Measurements from ENCODE around the gene GNL2.

The GNL2 gene

GRCh38 chr1:37622131-37622530 is 26.4 kb upstream of the GNL2 start:
- no peak for TF ChIP-seq CTCF (IDR thresholded peaks at IDR 0.05; ENCODE audit: low read depth, low read length, missing control alignments)
- no peak for DNase-seq (ENCODE audit: low read depth)
- no peak overlapping the region for H3K4me3 ChIP-seq (ENCODE audit: low read depth, low read length)

- H3K4me3 ChIP-seq (ENCODE audit: low read depth, low read length), result no peak overlapping the region
- no peak for DNase-seq (ENCODE audit: low read depth)
- no peak for TF ChIP-seq CTCF (IDR thresholded peaks at IDR 0.05; ENCODE audit: low read depth, low read length, missing control alignments)
Observed at GRCh38 chr1:37621326-37621870, 25.7 kb upstream of the GNL2 start.

- TF ChIP-seq CTCF (IDR thresholded peaks at IDR 0.05; ENCODE audit: low read depth, low read length, missing control alignments), result no peak
- H3K4me3 ChIP-seq (ENCODE audit: low read depth, low read length), result no peak overlapping the region
- DNase-seq (ENCODE audit: low read depth), result no peak
Observed at GRCh38 chr1:37620707-37621106, 25.0 kb upstream of the GNL2 start.

- TF ChIP-seq CTCF (IDR thresholded peaks at IDR 0.05; ENCODE audit: low read depth, low read length, missing control alignments), result no peak
- DNase-seq (ENCODE audit: low read depth), result no peak
- H3K4me3 ChIP-seq (ENCODE audit: low read depth, low read length), result no peak overlapping the region
Observed at GRCh38 chr1:37616330-37616729, 20.6 kb upstream of the GNL2 start.

- H3K4me3 ChIP-seq (ENCODE audit: low read depth, low read length), result no peak overlapping the region
- no peak for DNase-seq (ENCODE audit: low read depth)
- no peak for TF ChIP-seq CTCF (IDR thresholded peaks at IDR 0.05; ENCODE audit: low read depth, low read length, missing control alignments)
Observed at GRCh38 chr1:37614105-37614504, 18.4 kb upstream of the GNL2 start.

- no peak overlapping the region for H3K4me3 ChIP-seq (ENCODE audit: low read depth, low read length)
- DNase-seq (ENCODE audit: low read depth), result no peak
- TF ChIP-seq CTCF (IDR thresholded peaks at IDR 0.05; ENCODE audit: low read depth, low read length, missing control alignments), result no peak
Observed at GRCh38 chr1:37612186-37612585, 16.4 kb upstream of the GNL2 start.

GRCh38 chr1:37609994-37610393 is 14.3 kb upstream of the GNL2 start:
- no peak overlapping the region for H3K4me3 ChIP-seq (ENCODE audit: low read depth, low read length)
- DNase-seq (ENCODE audit: low read depth), result no peak
- TF ChIP-seq CTCF (IDR thresholded peaks at IDR 0.05; ENCODE audit: low read depth, low read length, missing control alignments), result no peak

Measured in GM12864 (cell line).